Measurements from ENCODE around the gene GPR78. TPM values are rescaled to one million over a fixed set of nuclear protein-coding genes. Genes with fewer than 3 reads are reported as not detected.
"Not testable (repeated sequence)": the region's sequence is repeated elsewhere in the genome, so short reads cannot be mapped to it uniquely, and the experiment has no call there.

Gene GPR78
- polyA plus RNA-seq, 1 of the 3 experiments (the other 2 are of a cell fraction) = not detected

DNA sequence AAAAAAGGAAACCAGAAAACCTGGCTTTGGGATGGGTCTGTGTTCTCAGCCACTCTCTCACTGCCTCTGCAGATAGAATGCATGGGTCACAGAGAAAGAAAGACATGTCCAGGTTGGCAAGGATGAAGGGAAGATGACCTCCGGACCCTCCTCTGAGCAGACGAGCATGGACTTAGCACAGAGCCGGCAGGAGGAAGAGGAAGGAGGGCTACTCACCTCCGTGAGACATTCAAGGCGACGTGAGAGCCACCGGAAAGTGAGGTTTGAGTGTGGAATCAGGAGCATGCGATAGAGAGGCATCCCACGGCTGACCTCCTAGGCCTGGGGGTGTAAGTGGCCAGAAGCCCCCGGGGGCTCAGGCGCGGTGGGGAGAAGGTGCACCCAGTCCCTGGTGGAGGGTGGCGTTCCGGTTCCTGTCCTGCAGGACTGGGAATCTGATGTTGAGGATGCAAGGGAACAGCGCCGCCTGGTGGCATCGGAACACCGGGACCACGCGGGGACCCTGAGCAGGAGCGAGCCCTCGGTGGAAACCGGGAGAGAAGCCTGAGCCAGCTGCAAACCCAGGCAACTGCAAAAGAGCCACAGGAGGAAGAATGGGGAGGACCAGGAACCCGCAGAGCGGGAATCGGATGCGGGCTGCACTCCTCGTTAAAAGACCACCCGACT is 50.2 kb downstream of the GPR78 start:
- WGBS (ENCODE audit: low lambda C conversion rate) = no CpG with 5 or more reads among the region's 29 CpGs

DNA sequence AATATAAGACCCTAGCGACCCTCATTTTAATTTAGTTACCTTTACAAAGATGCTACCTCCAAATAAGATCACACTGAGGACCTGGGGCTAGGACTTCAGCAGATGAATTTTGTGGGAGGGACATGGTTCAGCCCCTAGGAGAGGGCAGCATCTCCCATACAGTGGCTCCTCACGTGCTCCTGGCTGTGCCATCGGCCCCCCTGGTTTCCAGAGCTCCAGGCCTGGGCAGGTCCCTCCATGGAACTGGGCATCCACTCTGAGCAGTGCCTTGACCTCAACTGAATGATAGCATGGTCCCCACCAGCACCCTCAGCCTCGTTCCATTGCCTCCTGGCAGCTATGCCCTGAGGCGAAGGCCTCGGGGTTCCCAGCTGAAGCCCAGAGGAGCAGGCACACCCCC is 51.7 kb downstream of the GPR78 start:
- WGBS (ENCODE audit: low lambda C conversion rate) = 30% methylated on average over 2 of the region's 6 CpGs
- H3K4me1 ChIP-seq (ENCODE audit: control insufficient read depth in 1 of 2, insufficient read depth in 2 of 2, low read depth in 1 of 2, low read length in 1 of 2); CTCF ChIA-PET; H3F3A ChIP-seq (replicated peaks; ENCODE audit: insufficient read depth); H3K36me3 ChIP-seq (replicated peaks in 1 of 2; ENCODE audit: control insufficient read depth in 1 of 2, insufficient read depth in 2 of 2, low read length in 1 of 2); H2AFZ ChIP-seq (ENCODE audit: low read depth); DNase-seq; H3K4me2 ChIP-seq; POLR2A ChIA-PET; H3K27ac ChIP-seq (ENCODE audit: low read depth in 2 of 2, low read length in 1 of 2); H3K79me2 ChIP-seq (ENCODE audit: insufficient read depth); H3K9ac ChIP-seq; H3K27me3 ChIP-seq (ENCODE audit: insufficient read depth); H3K4me3 ChIP-seq (ENCODE audit: low read depth in 2 of 2, low read length in 1 of 2); H3K9me3 ChIP-seq; H4K20me1 ChIP-seq (ENCODE audit: insufficient read depth); H3K9me2 ChIP-seq: not testable (repeated sequence)

More for the DNA sequence above, 50.2 kb downstream of the GPR78 start:
- DNase-seq; H3K36me3 ChIP-seq (replicated peaks in 1 of 2; ENCODE audit: control insufficient read depth in 1 of 2, insufficient read depth in 2 of 2, low read length in 1 of 2); CTCF ChIA-PET; H3K9ac ChIP-seq; H3K4me3 ChIP-seq (ENCODE audit: low read depth in 2 of 2, low read length in 1 of 2); POLR2A ChIA-PET; H3K27me3 ChIP-seq (ENCODE audit: insufficient read depth); H3K9me2 ChIP-seq; H3K79me2 ChIP-seq (ENCODE audit: insufficient read depth); H3K4me1 ChIP-seq (ENCODE audit: control insufficient read depth in 1 of 2, insufficient read depth in 2 of 2, low read depth in 1 of 2, low read length in 1 of 2); H3F3A ChIP-seq (replicated peaks; ENCODE audit: insufficient read depth); H3K4me2 ChIP-seq; H2AFZ ChIP-seq (ENCODE audit: low read depth); H3K27ac ChIP-seq (ENCODE audit: low read depth in 2 of 2, low read length in 1 of 2); H3K9me3 ChIP-seq; H4K20me1 ChIP-seq (ENCODE audit: insufficient read depth): not testable (repeated sequence)

DNA sequence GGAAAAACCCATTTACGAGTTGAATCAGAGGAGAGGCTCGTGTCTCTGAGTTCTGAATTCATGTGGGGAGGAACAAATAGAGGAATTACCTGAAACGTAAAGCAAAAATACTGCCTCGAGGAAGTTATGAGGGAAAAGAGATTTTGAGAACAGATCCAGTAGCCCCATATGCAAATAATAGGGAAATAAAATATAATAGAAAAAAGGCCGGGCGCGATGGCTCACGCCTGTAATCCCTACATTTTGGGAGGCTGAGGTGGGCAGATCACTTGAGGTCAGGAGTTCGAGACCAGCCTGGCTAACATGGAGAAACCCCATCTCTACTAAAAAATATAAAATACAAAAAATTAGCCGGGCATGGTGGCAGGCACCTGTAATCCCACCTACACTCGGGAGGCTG is 54.6 kb downstream of the GPR78 start:
- H3K9me3 ChIP-seq; H3K36me3 ChIP-seq (replicated peaks in 1 of 2; ENCODE audit: control insufficient read depth in 1 of 2, insufficient read depth in 2 of 2, low read length in 1 of 2); H3F3A ChIP-seq (replicated peaks; ENCODE audit: insufficient read depth); H3K27ac ChIP-seq (ENCODE audit: low read depth in 2 of 2, low read length in 1 of 2); H3K79me2 ChIP-seq (ENCODE audit: insufficient read depth); H3K4me3 ChIP-seq (ENCODE audit: low read depth in 2 of 2, low read length in 1 of 2); H3K4me1 ChIP-seq (ENCODE audit: control insufficient read depth in 1 of 2, insufficient read depth in 2 of 2, low read depth in 1 of 2, low read length in 1 of 2); H3K9ac ChIP-seq; POLR2A ChIA-PET; H3K9me2 ChIP-seq; H2AFZ ChIP-seq (ENCODE audit: low read depth); H4K20me1 ChIP-seq (ENCODE audit: insufficient read depth); H3K27me3 ChIP-seq (ENCODE audit: insufficient read depth); DNase-seq; H3K4me2 ChIP-seq; CTCF ChIA-PET: not testable (repeated sequence)
- WGBS (ENCODE audit: low lambda C conversion rate) = 52% methylated on average over 7 of the region's 11 CpGs

DNA sequence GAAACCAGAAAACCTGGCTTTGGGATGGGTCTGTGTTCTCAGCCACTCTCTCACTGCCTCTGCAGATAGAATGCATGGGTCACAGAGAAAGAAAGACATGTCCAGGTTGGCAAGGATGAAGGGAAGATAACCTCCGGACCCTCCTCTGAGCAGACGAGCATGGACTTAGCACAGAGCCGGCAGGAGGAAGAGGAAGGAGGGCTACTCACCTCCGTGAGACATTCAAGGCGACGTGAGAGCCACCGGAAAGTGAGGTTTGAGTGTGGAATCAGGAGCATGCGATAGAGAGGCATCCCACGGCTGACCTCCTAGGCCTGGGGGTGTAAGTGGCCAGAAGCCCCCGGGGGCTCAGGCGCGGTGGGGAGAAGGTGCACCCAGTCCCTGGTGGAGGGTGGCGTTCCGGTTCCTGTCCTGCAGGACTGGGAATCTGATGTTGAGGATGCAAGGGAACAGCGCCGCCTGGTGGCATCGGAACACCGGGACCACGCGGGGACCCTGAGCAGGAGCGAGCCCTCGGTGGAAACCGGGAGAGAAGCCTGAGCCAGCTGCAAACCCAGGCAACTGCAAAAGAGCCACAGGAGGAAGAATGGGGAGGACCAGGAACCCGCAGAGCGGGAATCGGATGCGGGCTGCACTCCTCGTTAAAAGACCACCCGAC is 55.8 kb downstream of the GPR78 start:
- POLR2A ChIA-PET; H4K20me1 ChIP-seq (ENCODE audit: insufficient read depth); H3K9ac ChIP-seq; H3K4me3 ChIP-seq (ENCODE audit: low read depth in 2 of 2, low read length in 1 of 2); H3K4me1 ChIP-seq (ENCODE audit: control insufficient read depth in 1 of 2, insufficient read depth in 2 of 2, low read depth in 1 of 2, low read length in 1 of 2); H3K9me3 ChIP-seq; DNase-seq; H2AFZ ChIP-seq (ENCODE audit: low read depth); H3K9me2 ChIP-seq; H3K27ac ChIP-seq (ENCODE audit: low read depth in 2 of 2, low read length in 1 of 2); H3F3A ChIP-seq (replicated peaks; ENCODE audit: insufficient read depth); H3K27me3 ChIP-seq (ENCODE audit: insufficient read depth); CTCF ChIA-PET; H3K4me2 ChIP-seq; H3K36me3 ChIP-seq (replicated peaks in 1 of 2; ENCODE audit: control insufficient read depth in 1 of 2, insufficient read depth in 2 of 2, low read length in 1 of 2); H3K79me2 ChIP-seq (ENCODE audit: insufficient read depth): not testable (repeated sequence)
- WGBS (ENCODE audit: low lambda C conversion rate) = no CpG with 5 or more reads among the region's 29 CpGs

Other genes with a start within 250 kb of the GPR78 start
- 7.0 and 8.4 TPM in 2 replicates for gene ACOX3, start 139.7 kb upstream of the GPR78 start, polyA plus RNA-seq (2012; rRNA removed)
- 6.0 and 6.9 TPM in 2 replicates for gene TRMT44, start 139.6 kb upstream of the GPR78 start, polyA plus RNA-seq (2012; rRNA removed)
- gene CPZ, start 12.4 kb downstream of the GPR78 start, polyA plus RNA-seq (2012; rRNA removed) = not detected in 2 replicates

Measured in SK-N-SH (cell line).